ENCODE results near the gene SBNO2. TPM values are rescaled to one million over a fixed set of nuclear protein-coding genes. Genes with fewer than 3 reads are reported as not detected.

The SBNO2 gene
- total RNA-seq, 2 experiments from 2014 or later: 112 to 117 TPM

- CTCF ChIA-PET: no interaction called here
- intact Hi-C loops (cut with micrococcal nuclease): no loop called here
- H3K9me3 Mint-ChIP-seq: no peaks in the 10 kb centered on the region
- no peaks in the 10 kb centered on the region for H3K27me3 Mint-ChIP-seq (ENCODE audit: low read depth)
- DNase-seq: no peak
- no peak overlapping the region for H3K4me3 Mint-ChIP-seq
- no peak overlapping the region for H3K27ac Mint-ChIP-seq
- H3K4me1 Mint-ChIP-seq (ENCODE audit: low read depth): no peaks in the 10 kb centered on the region
- H3K36me3 Mint-ChIP-seq (ENCODE audit: low read depth): peaks cover 2% of the 10 kb centered on the region
Measured at GRCh38 chr19:1153891-1154730, 20.0 kb downstream of the SBNO2 start.

- intact Hi-C loops (cut with micrococcal nuclease): no loop called here
Measured at GRCh38 chr19:1151917-1152587, 22.0 kb downstream of the SBNO2 start.

GRCh38 chr19:1151037-1151724 lies 22.9 kb downstream of the SBNO2 start:
- DNase-seq: no peak
- peaks cover 2% of the 10 kb centered on the region for H3K36me3 Mint-ChIP-seq (ENCODE audit: low read depth)
- intact Hi-C loops (cut with micrococcal nuclease): no loop called here
- H3K4me3 Mint-ChIP-seq: no peak overlapping the region
- H3K9me3 Mint-ChIP-seq: no peaks in the 10 kb centered on the region
- CTCF ChIA-PET: no interaction called here
- H3K4me1 Mint-ChIP-seq (ENCODE audit: low read depth): no peaks in the 10 kb centered on the region
- H3K27me3 Mint-ChIP-seq (ENCODE audit: low read depth): no peaks in the 10 kb centered on the region
- no peak overlapping the region for H3K27ac Mint-ChIP-seq

More at GRCh38 chr19:1151917-1152587, 22.0 kb downstream of the SBNO2 start:
- Mint-ChIP-seq H3K36me3 (ENCODE audit: low read depth) (peaks cover 2% of the 10 kb centered on the region), H3K9me3 (no peaks in the 10 kb centered on the region), H3K4me1 (ENCODE audit: low read depth) (no peaks in the 10 kb centered on the region), H3K4me3 (no peak overlapping the region), H3K27me3 (ENCODE audit: low read depth) (no peaks in the 10 kb centered on the region), H3K27ac (no peak overlapping the region)
- no peak for DNase-seq
- CTCF ChIA-PET: no interaction called here

- no peak overlapping the region for H3K27ac Mint-ChIP-seq
- H3K4me3 Mint-ChIP-seq: no peak overlapping the region
Measured at GRCh38 chr19:1150333-1151036, 23.6 kb downstream of the SBNO2 start.

GRCh38 chr19:1149259-1150045 lies 24.6 kb downstream of the SBNO2 start:
- DNase-seq: no peak
- no peaks in the 10 kb centered on the region for H3K4me1 Mint-ChIP-seq (ENCODE audit: low read depth)
- H3K4me3 Mint-ChIP-seq: no peak overlapping the region
- intact Hi-C loops (cut with micrococcal nuclease): no loop called here
- CTCF ChIA-PET: no interaction called here
- H3K27ac Mint-ChIP-seq: no peak overlapping the region
- H3K27me3 Mint-ChIP-seq (ENCODE audit: low read depth): no peaks in the 10 kb centered on the region
- peaks cover 9% of the 10 kb centered on the region for H3K36me3 Mint-ChIP-seq (ENCODE audit: low read depth)
- H3K9me3 Mint-ChIP-seq: no peaks in the 10 kb centered on the region

More at GRCh38 chr19:1150333-1151036, 23.6 kb downstream of the SBNO2 start:
- no peaks in the 10 kb centered on the region for H3K27me3 Mint-ChIP-seq (ENCODE audit: low read depth)
- H3K36me3 Mint-ChIP-seq (ENCODE audit: low read depth): peaks cover 4% of the 10 kb centered on the region
- CTCF ChIA-PET: no interaction called here
- no peaks in the 10 kb centered on the region for H3K4me1 Mint-ChIP-seq (ENCODE audit: low read depth)
- intact Hi-C loops (cut with micrococcal nuclease): no loop called here
- H3K9me3 Mint-ChIP-seq: no peaks in the 10 kb centered on the region
- DNase-seq: no peak

- no peak for DNase-seq
- intact Hi-C loops (cut with micrococcal nuclease): no loop called here
- H3K4me1 Mint-ChIP-seq (ENCODE audit: low read depth): no peaks in the 10 kb centered on the region
- H3K27me3 Mint-ChIP-seq (ENCODE audit: low read depth): no peaks in the 10 kb centered on the region
- CTCF ChIA-PET: no interaction called here
- H3K4me3 Mint-ChIP-seq: no peak overlapping the region
- H3K9me3 Mint-ChIP-seq: no peaks in the 10 kb centered on the region
- H3K36me3 Mint-ChIP-seq (ENCODE audit: low read depth): peaks cover 15% of the 10 kb centered on the region
- H3K27ac Mint-ChIP-seq: no peak overlapping the region
Measured at GRCh38 chr19:1147934-1148549, 26.0 kb downstream of the SBNO2 start.

- peaks cover 20% of the 10 kb centered on the region for H3K36me3 Mint-ChIP-seq (ENCODE audit: low read depth)
- CTCF ChIA-PET: no interaction called here
- H3K4me1 Mint-ChIP-seq (ENCODE audit: low read depth): no peaks in the 10 kb centered on the region
Measured at GRCh38 chr19:1146858-1147780, 26.9 kb downstream of the SBNO2 start.

GRCh38 chr19:1146412-1146699 lies 27.7 kb downstream of the SBNO2 start:
- no peaks in the 10 kb centered on the region for H3K4me1 Mint-ChIP-seq (ENCODE audit: low read depth)
- H3K36me3 Mint-ChIP-seq (ENCODE audit: low read depth): peaks cover 21% of the 10 kb centered on the region
- H3K27ac Mint-ChIP-seq: no peak overlapping the region
- intact Hi-C loops (cut with micrococcal nuclease): no loop called here
- CTCF ChIA-PET: no interaction called here
- no peaks in the 10 kb centered on the region for H3K27me3 Mint-ChIP-seq (ENCODE audit: low read depth)
- no peak for DNase-seq
- no peak overlapping the region for H3K4me3 Mint-ChIP-seq
- no peaks in the 10 kb centered on the region for H3K9me3 Mint-ChIP-seq

More at GRCh38 chr19:1146858-1147780, 26.9 kb downstream of the SBNO2 start:
- intact Hi-C loops (cut with micrococcal nuclease): no loop called here
- H3K27me3 Mint-ChIP-seq (ENCODE audit: low read depth): no peaks in the 10 kb centered on the region
- no peaks in the 10 kb centered on the region for H3K9me3 Mint-ChIP-seq
- no peak for DNase-seq
- no peak overlapping the region for H3K4me3 Mint-ChIP-seq
- H3K27ac Mint-ChIP-seq: no peak overlapping the region

GRCh38 chr19:1145635-1146411 lies 28.2 kb downstream of the SBNO2 start:
- Mint-ChIP-seq H3K27me3 (ENCODE audit: low read depth) (no peaks in the 10 kb centered on the region), H3K4me3 (no peak overlapping the region), H3K36me3 (ENCODE audit: low read depth) (peaks cover 21% of the 10 kb centered on the region), H3K27ac (no peak overlapping the region), H3K4me1 (ENCODE audit: low read depth) (no peaks in the 10 kb centered on the region), H3K9me3 (no peaks in the 10 kb centered on the region)
- CTCF ChIA-PET: no interaction called here
- no peak for DNase-seq
- intact Hi-C loops (cut with micrococcal nuclease): no loop called here

- CTCF ChIA-PET: no interaction called here
- Mint-ChIP-seq H3K4me1 (ENCODE audit: low read depth) (no peaks in the 10 kb centered on the region), H3K27me3 (ENCODE audit: low read depth) (no peaks in the 10 kb centered on the region), H3K27ac (peak overlapping the region; percentile 47), H3K4me3 (no peak overlapping the region), H3K36me3 (ENCODE audit: low read depth) (peaks cover 26% of the 10 kb centered on the region), H3K9me3 (peaks cover under 1% of the 10 kb centered on the region)
- DNase-seq: no peak
- intact Hi-C loops (cut with micrococcal nuclease): no loop called here
Measured at GRCh38 chr19:1144741-1145140, 29.3 kb downstream of the SBNO2 start.

Data from activated naive CD4-positive, alpha-beta T cell treated with anti-CD3 and anti-CD28 coated beads for 36 hours (primary cell).